SIG-M5 (cell line): Measurements from ENCODE around the gene EVI2A.
A peak's percentile ranks its signal among the peaks of the same experiment; 100 is the strongest.
"Not testable (repeated sequence)": the region's sequence is repeated elsewhere in the genome, so short reads cannot be mapped to it uniquely, and the experiment has no call there.

ENCODE experiments used
- DNase-seq: peaks from one replicate; lab custom pipeline; 2025; lab: John Stamatoyannopoulos, UW

Gene EVI2A

DNA sequence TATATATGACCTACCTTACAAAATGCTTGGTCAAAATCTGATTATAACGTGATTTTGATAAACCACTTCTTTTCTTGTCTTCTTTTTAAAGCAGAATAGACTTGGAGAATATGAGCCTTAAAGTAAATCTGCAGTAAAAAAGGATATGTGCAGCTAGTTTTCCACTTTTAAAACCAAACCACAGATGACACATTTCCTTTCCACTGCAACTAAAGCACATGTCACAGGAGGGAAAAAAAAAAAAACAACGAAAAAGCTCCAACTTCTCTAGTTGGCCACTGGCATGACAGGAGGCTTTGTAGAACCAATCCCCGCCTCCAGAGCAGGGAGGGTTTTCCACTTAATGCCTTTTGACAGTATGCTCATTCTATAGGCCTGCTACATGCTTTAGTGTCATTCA is at the start of gene EVI2A:
Gene EVI2A, minus strand, starts transcription at position 142 of the 400 bp plus-strand sequence. CDS start 2,609 bp downstream, outside the sequence.
- DNase-seq, result peak; percentile 94

DNA sequence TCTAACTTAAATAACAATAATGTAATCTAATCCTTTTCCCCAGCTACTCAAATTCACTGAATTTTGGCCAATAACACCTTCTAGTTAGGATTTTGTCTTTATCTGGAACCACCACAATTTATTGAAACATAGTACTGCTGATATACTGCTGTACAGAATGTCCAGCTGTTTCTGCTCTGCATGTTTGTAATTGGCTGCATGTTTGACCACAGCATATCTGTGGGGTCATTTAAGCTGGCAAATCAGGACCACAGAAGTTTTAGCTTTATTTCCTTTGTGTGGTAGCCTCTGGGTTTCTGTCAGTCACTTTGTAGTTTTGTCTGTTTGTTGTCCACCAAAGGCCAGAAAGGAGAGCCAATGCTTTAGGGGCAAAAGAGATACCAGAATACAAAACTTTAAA is 47.8 kb upstream of the EVI2A start:
- DNase-seq, result no peak

GRCh38 chr17:31366088-31366487 is 44.7 kb upstream of the EVI2A start:
- DNase-seq, result no peak

GRCh38 chr17:31364012-31364411 is 42.6 kb upstream of the EVI2A start:
- DNase-seq, result no peak

DNA sequence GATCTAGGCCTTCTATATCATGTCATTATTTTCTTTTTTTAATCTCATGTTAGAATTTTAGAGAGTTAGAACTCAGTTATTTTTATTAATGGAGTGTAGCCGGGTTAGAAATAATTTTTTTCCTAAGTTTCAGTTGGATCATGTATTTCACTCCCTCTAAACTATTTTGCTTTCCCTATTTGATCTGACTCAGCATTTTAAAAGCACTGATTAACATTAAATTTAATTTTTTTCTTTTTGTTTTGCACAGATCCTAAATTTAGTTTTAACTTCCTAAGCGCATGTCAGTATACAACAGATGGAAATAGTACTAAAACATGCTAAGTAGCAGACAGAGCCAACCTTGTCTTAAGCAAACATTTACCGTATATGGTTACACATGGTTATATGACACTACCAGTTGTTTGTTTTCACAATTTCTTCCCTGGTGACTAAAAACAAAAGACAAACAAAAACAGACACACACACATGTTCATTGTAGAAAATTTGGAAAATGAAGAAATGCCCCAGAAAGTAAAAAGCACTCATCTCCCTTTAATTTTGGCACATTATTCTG is 36.5 kb upstream of the EVI2A start:
- no peak for DNase-seq

DNA sequence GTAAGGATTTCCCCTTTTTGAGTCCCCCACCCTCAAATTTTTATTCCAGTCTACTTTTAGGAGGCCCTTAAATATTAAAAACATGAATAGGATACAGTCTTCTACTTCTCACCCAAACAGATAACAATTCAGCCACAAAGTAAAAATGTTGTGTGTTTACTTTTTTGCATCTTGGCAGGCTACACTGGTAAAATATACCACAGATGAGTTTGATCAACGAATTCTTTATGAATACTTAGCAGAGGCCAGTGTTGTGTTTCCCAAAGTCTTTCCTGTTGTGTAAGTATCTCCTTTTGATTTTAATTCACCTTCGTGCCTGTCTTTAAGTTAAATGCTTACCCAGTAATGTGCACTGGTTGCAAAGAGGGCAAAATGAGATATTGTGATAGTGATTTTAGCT is 35.7 kb upstream of the EVI2A start:
- no peak for DNase-seq

- DNase-seq, result no peak
Measured at GRCh38 chr17:31355935-31356334, 34.5 kb upstream of the EVI2A start.

- DNase-seq, result no peak
Measured at GRCh38 chr17:31349454-31349853, 28.0 kb upstream of the EVI2A start.

GRCh38 chr17:31345191-31345747 is 23.8 kb upstream of the EVI2A start:
- not testable (repeated sequence) for DNase-seq

- DNase-seq, result no peak
Measured at GRCh38 chr17:31339906-31340661, 18.7 kb upstream of the EVI2A start.

DNA sequence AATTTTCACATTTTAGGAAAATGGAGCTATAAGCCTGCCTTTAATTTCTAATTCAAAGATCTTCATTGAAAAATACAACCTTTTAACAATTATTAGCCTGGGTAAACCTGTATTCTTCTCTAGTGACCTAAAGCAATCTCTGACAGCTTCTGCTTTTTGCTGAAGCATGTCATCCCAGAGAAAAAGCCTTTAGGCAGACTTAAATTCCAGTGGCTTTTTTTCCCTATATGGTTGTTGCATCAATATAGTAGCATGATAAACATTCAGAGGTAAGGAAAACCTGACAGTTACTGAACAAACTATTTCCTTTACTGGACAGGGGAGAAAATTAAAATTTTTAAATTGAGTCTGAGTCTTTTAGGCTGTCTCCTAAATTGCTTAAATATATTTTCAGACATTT is 7.8 kb upstream of the EVI2A start:
- no peak for DNase-seq

GRCh38 chr17:31328160-31328535 is 6.7 kb upstream of the EVI2A start:
- DNase-seq, result no peak

DNA sequence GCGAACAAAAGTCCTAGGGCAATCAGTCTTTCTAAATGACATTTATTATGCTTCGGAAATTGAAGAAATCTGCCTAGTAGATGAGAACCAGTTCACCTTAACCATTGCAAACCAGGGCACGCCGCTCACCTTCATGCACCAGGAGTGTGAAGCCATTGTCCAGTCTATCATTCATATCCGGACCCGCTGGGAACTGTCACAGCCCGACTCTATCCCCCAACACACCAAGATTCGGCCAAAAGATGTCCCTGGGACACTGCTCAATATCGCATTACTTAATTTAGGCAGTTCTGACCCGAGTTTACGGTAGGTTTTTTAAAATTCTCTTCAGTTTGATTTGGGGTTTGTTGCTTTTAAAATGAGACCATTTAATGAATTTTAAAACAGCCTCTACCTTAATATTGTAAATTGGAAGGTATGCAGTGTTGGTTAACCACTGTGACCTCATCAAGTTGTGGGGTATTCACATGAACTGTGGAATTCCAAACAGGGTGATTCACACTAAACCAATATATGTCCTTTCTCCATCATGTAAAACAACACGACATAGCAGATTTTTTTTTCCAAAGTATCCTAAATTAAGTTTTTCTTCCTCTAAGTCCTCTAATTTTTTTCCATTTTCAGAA is 6.2 kb upstream of the EVI2A start:
- no peak for DNase-seq

DNA sequence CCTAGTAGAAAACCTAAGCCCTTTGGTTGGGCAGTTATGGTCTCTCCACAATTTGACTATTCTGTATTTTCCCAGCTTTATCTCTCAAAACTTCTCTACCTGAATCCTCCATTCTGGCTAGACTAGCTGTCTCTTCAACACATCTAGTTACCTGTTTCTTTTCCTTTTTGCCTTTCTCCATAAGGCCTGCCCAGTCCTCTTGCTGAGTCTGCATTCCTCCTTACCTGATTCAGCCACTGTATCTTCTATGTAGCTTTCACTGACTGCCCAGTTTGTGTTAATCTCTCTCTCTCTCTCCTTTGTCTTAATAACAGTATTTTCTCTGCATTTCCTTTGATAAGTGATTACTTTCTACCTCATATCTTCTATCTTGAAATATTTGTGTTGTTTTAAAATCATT is 2.1 kb upstream of the EVI2A start:
- DNase-seq, result no peak

- DNase-seq, result no peak
Measured at GRCh38 chr17:31321966-31322365, 544 bp upstream of the EVI2A start.

DNA sequence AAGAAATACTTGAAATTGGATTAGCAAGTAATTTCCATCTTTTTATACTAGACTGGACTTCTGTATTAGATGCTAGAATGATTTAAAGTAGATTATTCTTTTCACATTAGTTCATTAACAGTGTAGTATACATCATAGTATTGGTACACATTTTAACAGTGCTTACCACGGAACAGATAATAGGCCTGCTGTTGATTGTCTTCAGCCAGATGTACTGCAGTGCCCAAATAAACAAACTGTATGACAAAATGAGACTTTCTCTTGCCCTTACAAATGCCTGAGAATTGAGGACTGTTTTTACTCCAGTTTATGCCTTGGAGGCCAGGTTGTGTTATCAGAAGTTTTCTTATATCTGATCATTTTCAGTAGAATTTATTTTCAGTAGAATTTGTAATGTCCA is 631 bp downstream of the EVI2A start:
- DNase-seq, result no peak

- DNase-seq, result no peak
Measured at GRCh38 chr17:31320241-31320640, 1.2 kb downstream of the EVI2A start.

DNA sequence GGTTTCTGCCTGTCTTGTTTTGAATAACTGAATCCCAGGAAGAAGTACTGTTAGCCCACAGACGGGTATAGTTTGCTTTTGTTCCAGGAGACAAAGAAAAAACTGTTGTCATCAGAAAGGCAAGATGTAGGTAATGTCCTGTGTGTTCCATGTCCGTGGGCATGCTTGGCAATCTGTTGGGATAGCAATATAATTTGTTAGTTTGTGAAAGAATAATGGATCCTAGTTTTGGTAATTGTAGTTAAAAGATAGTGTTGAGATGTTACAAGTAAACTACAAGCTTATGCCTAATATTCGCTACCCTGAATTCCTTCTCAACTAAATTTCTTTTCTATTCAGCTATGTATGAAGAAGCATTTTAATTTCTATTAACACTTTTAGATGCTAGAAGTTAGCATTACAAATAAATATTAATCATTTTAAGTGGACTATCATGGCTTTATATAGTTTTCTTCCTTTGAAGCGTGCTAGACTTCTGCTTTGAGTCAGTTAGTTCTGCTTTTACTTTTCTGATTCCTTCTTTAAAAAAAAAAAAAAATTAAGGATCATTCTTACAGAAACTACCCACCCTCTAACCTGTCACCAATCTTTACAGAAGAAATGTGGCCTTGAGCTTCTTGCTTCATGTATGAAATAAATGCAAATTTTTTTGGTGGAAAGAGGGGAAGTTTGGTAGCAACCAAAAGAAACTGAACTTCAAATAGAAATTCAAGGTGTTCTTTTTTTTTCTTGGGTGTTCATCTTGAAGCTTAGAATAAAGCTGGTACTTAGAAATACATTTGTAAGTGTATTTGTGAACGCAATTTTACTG is 2.4 kb downstream of the EVI2A start:
- DNase-seq, result no peak

- DNase-seq, result peak; percentile 69
Measured at GRCh38 chr17:31318298-31318801, 3.1 kb downstream of the EVI2A start.

- DNase-seq, result no peak
Measured at GRCh38 chr17:31314782-31315100, 6.7 kb downstream of the EVI2A start.

DNA sequence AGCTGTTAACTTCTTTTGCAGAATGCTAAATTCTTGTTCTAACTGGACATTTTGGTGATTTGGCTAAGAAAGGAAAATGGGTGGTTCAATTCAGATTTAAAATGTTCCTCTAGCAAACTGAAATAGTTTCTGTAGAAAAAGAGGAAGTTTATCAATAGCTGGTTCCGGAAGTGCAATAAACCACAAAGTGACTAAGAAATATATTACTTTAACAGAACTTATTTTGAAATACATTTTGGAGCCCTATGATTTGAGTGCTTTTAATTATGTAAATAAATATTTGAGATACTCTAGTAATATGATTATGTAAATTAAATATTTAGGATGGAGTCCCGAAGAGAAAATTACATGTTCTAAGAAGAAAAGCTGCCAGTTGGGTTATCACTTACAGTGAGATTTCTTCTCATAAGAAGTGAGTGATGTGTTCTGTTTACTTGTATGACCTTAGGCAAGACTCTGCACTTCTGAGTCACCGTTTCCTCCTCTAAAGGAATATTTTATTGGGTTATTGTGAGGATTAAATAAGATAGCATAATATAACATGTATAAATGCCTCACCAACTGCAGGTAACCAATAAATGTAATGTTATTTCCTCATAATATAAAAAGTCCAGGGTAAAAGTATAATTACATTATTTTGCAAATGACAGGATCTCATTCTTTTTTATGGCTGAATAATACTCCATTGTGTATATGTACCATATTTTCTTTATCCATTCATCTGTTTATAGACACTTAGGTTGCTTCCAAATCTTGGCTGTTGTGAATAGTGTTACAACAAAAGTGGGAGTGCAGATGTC is 7.2 kb downstream of the EVI2A start, which contains the start of gene EVI2B:
Gene EVI2B, minus strand, starts transcription at position 73 of the 800 bp plus-strand sequence. CDS start 8,445 bp downstream, outside the sequence.
- DNase-seq, result peak; percentile 92
